GM12801 (cell line): ENCODE data around the gene NR4A1.

Experiments used
- TF ChIP-seq, protein P1 (sequence below): IDR thresholded peaks from one replicate; pipeline ENCODE4 v1.5.1; 2011; ENCODE audit warnings: control low read depth; ENCODE audit not compliant: insufficient read length; ENCODE audit errors: extremely low read depth

Gene NR4A1

DNA sequence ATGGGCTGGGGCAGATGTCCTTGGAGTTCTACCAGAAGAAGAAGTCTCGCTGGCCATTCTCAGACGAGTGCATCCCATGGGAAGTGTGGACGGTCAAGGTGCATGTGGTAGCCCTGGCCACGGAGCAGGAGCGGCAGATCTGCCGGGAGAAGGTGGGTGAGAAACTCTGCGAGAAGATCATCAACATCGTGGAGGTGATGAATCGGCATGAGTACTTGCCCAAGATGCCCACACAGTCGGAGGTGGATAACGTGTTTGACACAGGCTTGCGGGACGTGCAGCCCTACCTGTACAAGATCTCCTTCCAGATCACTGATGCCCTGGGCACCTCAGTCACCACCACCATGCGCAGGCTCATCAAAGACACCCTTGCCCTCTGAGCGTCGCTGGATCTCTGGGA lies 25.6 kb downstream of the NR4A1 start:
- TF ChIP-seq, protein P1, sequence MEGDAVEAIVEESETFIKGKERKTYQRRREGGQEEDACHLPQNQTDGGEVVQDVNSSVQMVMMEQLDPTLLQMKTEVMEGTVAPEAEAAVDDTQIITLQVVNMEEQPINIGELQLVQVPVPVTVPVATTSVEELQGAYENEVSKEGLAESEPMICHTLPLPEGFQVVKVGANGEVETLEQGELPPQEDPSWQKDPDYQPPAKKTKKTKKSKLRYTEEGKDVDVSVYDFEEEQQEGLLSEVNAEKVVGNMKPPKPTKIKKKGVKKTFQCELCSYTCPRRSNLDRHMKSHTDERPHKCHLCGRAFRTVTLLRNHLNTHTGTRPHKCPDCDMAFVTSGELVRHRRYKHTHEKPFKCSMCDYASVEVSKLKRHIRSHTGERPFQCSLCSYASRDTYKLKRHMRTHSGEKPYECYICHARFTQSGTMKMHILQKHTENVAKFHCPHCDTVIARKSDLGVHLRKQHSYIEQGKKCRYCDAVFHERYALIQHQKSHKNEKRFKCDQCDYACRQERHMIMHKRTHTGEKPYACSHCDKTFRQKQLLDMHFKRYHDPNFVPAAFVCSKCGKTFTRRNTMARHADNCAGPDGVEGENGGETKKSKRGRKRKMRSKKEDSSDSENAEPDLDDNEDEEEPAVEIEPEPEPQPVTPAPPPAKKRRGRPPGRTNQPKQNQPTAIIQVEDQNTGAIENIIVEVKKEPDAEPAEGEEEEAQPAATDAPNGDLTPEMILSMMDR, result no peak

DNA sequence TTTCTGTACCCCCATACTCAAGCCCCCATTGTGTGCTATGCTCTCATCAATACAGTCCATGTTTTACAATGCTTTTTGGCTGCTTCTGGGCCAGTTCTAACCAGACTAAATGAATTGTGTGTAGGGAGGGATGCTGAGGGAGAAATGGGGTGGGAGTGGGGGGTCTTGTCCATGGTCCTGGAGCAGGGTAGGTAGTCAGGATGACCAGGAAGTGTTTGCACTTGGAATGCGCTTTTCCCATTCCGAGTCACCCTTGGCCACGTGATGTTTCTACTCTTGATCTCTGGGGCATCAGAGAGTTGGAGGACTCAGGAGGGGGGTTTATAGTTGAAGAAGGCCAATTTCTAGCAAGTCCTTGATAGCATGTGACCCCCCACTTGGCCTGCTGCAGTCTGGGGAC lies 27.0 kb downstream of the NR4A1 start:
- TF ChIP-seq, protein P1, result no peak

DNA sequence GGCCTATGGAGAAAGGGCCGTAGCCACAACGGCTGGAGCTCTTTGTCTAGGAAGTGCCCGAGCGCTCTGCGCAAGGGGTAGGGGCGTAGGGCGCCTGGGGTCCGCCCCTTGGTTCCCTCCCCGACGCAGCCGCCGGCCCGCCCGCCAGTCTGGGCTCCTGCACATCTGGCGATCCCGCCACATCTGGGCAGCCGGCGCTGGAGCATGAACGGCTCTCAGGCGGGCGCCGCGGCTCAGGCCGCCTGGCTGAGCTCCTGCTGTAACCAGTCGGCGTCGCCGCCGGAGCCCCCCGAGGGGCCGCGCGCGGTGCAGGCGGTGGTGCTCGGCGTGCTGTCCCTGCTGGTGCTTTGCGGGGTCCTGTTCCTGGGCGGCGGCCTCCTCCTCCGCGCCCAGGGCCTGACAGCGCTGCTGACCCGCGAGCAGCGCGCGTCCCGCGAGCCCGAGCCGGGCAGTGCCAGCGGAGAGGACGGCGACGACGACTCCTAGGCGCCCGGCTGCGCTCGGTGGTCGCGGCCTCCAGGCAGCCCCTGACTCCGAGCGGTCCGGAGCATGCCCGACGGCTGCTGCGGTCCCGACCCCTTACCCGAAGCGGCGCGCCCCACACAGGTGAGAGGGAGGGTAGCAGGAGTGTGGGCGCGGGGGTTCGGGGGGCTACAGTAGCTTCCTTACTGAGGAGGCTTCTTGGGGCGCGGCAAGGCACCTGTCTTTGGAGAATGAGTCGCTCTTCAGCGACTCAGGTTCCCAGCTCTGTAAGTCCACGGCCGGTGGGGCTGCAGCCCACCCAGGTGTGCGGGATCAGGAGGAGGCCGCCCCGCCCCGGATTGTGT lies 28.5 kb downstream of the NR4A1 start, which contains the start of gene SMIM41:
Gene SMIM41, plus strand, starts transcription at position 129 of the 827 bp plus-strand sequence. Its CDS starts 76 bp downstream, at position 205.
- TF ChIP-seq, protein P1, result no peak

DNA sequence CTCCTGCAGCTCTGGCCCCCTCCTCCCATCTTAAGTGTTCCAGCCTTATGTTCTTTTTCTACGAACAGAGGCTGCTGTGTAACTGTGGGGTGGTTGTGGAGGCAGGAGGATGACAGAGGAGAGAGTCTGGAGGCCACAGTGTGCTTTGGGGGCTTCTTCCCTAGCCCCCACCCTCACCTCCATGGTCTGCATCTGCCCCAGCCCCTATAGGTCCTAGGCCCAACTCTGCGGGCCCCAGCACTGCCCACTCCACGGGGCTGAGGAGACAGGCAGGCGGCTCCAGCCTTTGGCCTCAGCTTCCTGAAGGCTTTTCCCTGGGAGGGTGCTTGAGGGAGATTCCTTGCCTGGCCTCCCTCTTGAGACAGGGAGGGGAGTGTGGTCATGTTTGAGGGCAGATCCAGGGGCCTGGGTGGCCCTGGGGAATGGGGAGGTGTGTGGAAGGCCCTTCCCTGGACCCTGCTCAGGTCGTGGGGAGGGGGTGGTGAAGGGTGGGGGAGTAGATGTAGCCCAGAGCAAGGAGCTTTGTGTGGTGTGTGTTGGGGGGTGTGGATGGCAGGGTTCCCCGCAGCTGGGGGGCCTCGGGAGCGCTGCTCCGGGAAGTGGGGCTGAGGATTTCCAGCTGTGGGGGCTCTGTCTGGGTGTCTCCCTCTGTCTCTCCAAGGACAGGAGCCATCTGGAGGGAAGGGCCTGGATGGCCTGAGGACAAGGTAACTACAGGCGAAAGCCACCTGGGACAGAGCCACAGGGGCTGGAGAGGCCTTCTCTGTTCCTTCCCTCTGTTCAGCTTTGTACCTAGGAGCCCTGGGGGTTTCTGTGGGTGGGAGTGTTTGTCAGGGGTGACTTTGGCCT lies 29.4 kb downstream of the NR4A1 start:
- TF ChIP-seq, protein P1, result no peak

DNA sequence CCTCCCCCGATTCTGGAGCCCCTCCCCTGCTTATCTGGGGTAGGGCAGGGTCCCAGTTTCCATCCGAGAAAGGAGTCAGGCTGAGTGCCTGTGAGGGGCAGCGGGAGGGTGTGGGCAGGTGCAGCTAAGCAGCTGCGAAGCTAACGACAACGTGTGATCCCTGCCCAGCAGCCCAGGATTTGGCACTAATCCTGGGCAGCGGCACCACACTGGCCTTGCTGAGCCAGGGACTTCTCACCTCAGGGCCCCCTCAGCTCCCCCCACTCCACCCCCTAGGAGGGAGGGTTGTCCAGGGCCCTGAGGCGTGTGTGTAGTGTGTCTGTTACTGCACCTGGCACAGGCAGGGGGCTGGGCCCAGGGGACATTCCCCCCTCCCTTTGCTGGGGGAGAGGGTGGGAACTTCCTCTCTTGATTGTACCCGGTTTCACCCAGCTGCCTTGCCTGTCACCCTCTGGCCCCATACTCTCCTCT lies 30.1 kb downstream of the NR4A1 start:
- TF ChIP-seq, protein P1, result no peak

DNA sequence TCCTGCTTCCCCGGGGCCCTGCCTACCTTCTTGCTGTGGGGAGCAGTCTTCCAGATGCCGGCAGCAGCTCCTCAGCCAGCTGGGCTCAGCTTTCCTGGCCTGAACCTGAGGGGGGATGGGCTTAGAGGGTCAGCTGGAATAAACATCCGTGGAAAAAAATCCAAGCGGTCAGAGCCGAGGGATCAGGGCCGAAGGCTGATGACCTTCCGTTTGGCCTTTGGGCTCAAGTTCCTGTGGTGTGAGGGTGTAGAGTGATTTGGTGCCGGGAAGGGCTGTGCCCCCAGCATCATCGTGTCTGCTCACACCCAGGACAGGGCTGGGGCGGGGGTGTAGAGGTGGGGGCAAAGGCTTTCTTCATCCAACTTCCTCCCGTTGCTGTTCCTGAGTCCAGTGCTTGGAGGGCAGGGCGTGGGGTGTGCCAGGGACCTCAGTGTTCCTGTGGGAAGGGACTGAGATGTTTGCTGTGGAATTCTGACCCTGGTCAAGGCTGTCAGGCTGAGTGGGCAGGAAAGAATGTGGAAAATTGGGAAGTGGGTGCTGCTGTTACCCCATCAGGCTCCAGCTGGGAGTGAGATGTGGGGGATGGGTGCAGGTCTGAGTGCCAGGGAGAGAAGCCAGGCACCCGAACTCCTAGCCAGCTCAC lies 30.9 kb downstream of the NR4A1 start:
- TF ChIP-seq, protein P1, result no peak

DNA sequence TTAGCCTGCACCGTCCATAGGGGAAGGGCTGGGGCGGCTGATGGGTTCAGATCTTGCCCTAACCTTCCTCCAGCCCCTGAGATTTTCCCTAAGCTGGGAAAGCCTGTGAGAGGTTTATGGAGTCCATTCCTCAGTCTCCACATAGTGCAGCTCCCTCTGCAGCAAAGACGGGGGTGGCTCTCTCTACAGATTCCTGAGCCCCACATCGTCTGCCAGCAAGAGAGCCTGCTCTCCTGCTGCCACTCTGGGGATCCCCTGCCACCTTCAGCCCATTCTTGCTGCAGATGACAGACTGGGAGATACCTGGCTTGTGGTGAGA lies 31.4 kb downstream of the NR4A1 start:
- TF ChIP-seq, protein P1, result no peak
